GM21423 (cell line): ENCODE data around the gene PLCB4.

Experiments
- ATAC-seq: cut with Tn5 transposase; IDR thresholded peaks from one replicate; pipeline ENCODE4 v1.9.1; 2021; ENCODE audit warnings: mild to moderate bottlenecking, moderate library complexity; ENCODE audit not compliant: unreplicated experiment

PLCB4 gene

DNA sequence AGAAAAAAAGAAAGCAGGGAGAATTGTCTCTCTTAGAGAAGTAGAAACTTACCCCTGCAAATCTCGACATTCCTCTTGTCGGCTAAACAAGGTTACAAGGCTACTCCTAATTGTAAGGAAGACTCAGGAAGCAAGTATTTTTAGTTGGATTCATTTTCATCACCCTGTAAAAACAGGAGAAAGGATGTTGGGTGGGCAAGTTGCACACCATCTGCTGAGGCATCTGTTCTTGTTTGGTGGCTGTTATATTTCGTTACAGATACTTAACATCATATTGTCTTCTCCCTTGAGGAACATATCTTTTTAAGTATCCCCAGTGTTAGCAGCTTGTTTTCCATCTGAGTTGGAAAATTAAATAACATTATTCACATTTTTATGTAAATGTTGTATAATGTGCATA, 187.5 kb downstream of the PLCB4 start:
- ATAC-seq: no peak

- no peak for ATAC-seq
Measured at GRCh38 chr20:9258901-9259300, 190.0 kb downstream of the PLCB4 start.

- ATAC-seq: no peak
Measured at GRCh38 chr20:9260027-9260426, 191.1 kb downstream of the PLCB4 start.

DNA sequence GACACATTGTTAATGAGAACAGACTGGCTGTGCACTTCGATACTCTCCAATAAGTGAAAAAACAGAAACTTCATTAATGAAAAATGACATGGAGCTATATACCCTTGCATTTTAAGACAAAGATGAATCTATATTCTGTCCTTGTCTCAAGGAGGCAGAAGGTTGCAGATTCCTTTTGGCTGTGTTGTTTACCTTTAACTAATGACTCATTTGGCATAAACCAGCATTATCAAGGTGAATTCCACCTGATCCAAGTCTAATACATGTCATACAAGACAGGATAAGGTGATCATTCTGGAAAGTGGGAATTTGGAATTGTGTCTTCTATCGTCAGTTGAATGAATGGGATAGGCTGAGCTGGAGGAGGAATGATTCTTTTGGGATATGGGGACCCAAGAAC, 192.9 kb downstream of the PLCB4 start:
- no peak for ATAC-seq

- no peak for ATAC-seq
Measured at GRCh38 chr20:9262653-9263194, 193.8 kb downstream of the PLCB4 start.

GRCh38 chr20:9269280-9269971, 200.5 kb downstream of the PLCB4 start:
- no peak for ATAC-seq

- no peak for ATAC-seq
Measured at GRCh38 chr20:9270831-9271230, 201.9 kb downstream of the PLCB4 start.

GRCh38 chr20:9276966-9277468, 208.1 kb downstream of the PLCB4 start:
- ATAC-seq: no peak

- no peak for ATAC-seq
Measured at GRCh38 chr20:9279918-9280401, 211.1 kb downstream of the PLCB4 start.

DNA sequence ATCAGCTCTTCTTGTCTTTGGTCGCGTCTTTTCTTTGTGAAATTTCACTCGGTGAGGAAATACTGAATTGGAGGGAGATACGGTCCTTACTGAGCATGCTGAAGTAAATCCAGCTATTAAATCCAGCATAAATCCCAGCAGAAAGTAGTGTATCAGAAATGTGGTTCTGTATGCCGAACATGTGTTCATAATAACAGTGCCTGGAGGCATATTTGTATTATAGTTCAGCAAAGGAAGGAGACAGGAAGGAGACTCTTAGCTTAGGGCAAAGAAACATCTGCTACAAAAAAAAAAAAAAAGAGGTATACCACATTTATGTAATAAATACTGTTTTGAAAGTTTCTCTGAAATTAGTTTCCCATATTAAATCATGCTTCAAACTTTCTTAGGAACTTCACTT, 211.8 kb downstream of the PLCB4 start:
- no peak for ATAC-seq

DNA sequence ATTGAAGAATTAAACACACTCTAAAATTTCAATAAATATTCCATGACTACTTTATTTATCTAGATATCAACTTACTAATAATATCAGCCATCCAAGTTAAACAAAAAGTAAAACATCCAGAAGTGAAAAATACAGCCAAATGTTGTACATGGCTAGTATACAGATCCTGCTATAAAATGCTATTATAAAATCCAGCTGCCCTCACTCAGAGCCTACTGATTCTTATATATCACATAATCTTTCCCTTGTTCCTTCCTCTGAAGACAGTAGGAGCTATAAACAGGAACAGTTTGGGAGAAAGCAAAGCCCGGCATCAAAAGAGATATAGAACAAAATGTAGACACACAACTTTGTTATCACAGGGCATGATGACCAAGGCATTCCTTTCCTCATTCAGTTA, 212.9 kb downstream of the PLCB4 start:
- no peak for ATAC-seq

DNA sequence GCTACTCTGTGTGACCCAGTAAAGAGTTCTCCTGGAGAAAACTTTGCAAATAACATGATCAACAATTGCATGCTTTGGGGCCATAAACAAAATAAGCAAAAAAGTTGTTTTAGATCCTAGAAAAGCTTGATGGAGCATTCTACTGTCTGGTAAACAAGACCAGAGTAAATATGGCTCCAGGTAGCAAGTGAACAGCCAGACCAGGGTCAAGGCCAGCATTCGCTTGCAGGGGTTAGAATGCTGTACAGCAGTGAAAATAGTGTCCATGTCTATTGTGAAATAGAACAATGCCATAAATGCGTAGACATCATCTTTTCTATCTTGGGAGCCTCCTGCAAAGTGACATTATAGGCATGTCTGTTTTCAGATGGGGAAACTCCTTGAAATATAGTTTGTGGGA, 216.7 kb downstream of the PLCB4 start:
- no peak for ATAC-seq

DNA sequence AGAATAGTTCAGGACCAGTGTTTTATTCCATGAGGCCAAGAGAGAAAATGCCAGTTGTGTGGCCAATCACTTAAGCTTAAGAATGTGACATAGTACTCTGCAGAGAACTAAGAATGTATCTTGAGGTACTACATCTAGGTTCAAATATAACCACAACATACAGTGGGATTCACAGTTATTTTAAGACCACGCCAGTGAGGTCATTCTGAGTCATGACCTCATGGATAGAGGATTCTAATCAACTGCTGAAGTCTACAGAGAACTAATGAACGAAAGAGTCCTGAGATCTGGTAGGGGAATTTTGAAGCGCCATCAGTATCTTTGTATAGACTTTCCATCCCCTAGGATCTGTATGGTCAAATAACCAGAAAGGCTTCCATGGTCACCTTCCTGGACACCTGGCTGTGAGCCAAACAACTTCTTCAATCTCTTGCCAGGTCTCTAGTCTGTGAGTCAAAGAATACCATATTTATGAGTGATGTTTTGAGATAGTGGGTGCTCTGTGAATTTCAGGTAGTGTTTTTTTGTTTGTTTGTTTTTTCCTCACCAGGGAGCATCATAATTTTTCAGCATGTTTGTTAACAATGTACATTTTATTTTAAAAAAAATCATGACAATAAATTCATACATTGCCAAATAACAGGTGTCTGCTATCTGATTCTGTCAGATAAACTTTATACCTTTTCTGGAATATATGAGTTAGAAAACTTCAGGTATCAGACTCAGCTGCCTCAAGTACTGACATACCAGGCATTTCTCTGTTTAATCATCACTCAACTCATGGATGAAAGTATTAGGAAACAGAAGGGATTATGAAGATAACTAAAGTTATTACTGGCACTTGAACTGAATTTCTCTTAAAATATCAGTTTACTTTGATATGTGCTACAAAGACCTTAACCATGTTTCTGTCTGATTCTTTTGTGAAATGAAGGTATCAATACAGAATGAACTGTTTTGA, 217.9 kb downstream of the PLCB4 start:
- no peak for ATAC-seq

GRCh38 chr20:9287826-9288225, 218.9 kb downstream of the PLCB4 start:
- ATAC-seq: no peak

- ATAC-seq: no peak
Measured at GRCh38 chr20:9290331-9290730, 221.4 kb downstream of the PLCB4 start.

DNA sequence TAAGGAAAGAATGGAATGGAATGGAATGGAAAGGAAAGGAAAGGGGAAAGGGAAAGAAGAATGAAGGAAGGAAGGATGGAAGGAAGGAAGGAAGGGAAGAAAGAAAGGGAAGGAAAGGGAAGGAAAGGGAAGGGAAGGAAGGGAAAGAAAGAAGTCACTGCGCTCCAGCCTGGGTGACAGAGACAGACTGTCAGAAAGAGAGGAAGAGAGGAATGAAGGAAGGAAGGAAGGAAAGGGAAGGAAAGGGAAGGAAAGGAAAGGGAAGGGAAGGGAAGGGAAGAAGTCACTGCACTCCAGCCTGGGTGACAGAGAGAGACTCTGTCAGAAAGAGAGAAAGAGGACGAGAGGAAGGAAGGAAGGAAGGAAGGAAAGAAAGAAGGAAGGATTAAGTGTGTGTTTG, 224.3 kb downstream of the PLCB4 start:
- no peak for ATAC-seq

DNA sequence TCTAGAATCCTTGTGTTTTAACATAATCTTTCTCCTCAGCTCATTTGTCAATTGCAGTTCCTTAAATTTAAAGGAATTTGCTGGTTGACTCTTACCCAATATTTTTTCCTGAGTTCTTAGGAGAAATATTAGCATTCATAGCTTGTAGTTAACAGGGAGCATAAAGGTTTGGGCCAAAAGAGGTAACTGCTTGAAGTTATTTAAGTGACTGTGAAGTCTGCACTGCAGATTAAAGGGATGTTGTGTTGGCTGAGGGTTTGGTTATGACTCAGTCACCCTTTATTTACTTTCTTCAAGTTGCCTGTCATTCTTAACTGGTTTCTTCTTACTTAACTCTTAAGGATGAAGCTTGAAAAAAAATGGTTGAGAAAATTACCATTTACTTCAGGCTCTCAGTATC, 225.2 kb downstream of the PLCB4 start:
- ATAC-seq: no peak

DNA sequence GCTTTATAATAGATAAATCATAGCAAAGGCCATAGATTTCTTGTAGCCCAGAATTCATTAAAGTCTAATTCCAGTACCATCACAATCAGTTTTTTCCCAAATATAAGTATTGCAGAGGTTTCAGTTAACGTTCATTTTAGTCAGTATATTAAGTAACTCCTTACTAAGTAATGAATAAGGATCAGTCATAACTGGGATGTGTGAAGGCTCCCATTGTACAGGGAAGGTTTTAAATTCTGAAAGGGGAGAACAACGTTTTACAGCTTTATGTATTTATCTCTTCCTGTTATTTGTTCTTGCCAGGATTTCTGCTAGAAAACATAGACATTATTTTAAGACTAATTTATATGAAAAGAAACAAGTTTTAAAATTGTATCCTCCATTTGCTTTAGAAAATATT, 230.0 kb downstream of the PLCB4 start:
- ATAC-seq: no peak

DNA sequence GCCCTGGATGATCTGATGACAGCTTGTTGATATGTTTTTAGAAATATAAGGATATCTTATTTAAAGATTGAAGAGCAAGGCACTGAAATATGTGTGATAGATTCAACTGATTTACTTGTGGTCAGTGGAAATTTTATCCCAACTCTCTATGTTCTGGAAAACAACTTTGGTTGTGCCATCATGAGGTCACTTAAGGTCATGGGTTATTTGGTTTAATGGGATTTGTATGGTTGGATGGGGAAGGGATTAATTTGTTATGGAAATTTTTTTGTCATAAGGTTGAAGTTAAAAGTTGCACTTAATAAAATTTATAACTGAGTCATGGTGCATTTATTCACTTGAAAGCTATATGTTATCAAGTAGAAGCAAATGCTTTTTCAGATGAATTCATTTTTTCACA, 231.2 kb downstream of the PLCB4 start:
- ATAC-seq: no peak

GRCh38 chr20:9300534-9300933, 231.6 kb downstream of the PLCB4 start:
- ATAC-seq: no peak
